HepG2 (cell line): ENCODE data around the gene ELP5. TPM values are rescaled to one million over a fixed set of nuclear protein-coding genes. Genes with fewer than 3 reads are reported as not detected.
A peak's percentile ranks its signal among the peaks of the same experiment; 100 is the strongest.

Experiments used
- HMGXB4 ChIP-seq, 2 experiments: sonication (generic) in 1 of 2; formaldehyde crosslinking in 1 of 2; IDR thresholded peaks; 2 replicates each; pipeline versions ENCODE4 v1.4.0 to v1.6.1; 2018 to 2020; ENCODE audit warnings: missing genetic modification reagents in 2 of 2, borderline replicate concordance in 1 of 2, low read depth in 1 of 2, mild to moderate bottlenecking in 1 of 2, missing biosample characterization in 1 of 2
- HNF1B ChIP-seq: sonication (generic); formaldehyde crosslinking; IDR thresholded peaks from 2 replicates; pipeline ENCODE4 v1.5.1; 2020; ENCODE audit warnings: mild to moderate bottlenecking, moderate library complexity, missing genetic modification reagents
- KLF12 ChIP-seq: sonication (generic); formaldehyde crosslinking; IDR thresholded peaks from 2 replicates; pipeline ENCODE4 v1.4.0; 2020; ENCODE audit warnings: missing genetic modification reagents, borderline replicate concordance
- MEIS2 ChIP-seq: sonication (generic); formaldehyde crosslinking; IDR thresholded peaks from 2 replicates; pipeline ENCODE4 v1.9.0; 2021; ENCODE audit warnings: mild to moderate bottlenecking, missing genetic modification reagents
- MIER3 ChIP-seq: IDR thresholded peaks from 2 replicates; pipeline ENCODE4 v1.6.1; 2016; ENCODE audit warnings: missing compliant biosample characterization, borderline replicate concordance
- MXD3 ChIP-seq: IDR thresholded peaks from 2 replicates; pipeline ENCODE4 v1.6.1; 2016; ENCODE audit warnings: mild to moderate bottlenecking, missing biosample characterization, missing genetic modification reagents
- NFIB ChIP-seq: sonication (generic); formaldehyde crosslinking; IDR thresholded peaks from 2 replicates; pipeline ENCODE4 v1.9.0; 2021; ENCODE audit warnings: missing genetic modification reagents, mild to moderate bottlenecking, borderline replicate concordance
- NFKB2 ChIP-seq: sonication (generic); formaldehyde crosslinking; IDR thresholded peaks from 2 replicates; pipeline ENCODE4 v1.4.0; 2020; ENCODE audit warnings: missing genetic modification reagents, borderline replicate concordance
- PHF5A ChIP-seq: IDR thresholded peaks from one replicate; pipeline ENCODE4 v1.6.1; 2018; ENCODE audit warnings: low read depth, missing genetic modification reagents; ENCODE audit not compliant: unreplicated experiment
- PLRG1 ChIP-seq: fragments of 450-650 bp; conservative IDR thresholded peaks from 2 replicates; pipeline ENCODE4 v1.6.1; 2016
- SALL2 ChIP-seq: sonication (generic); formaldehyde crosslinking; IDR thresholded peaks from 2 replicates; pipeline ENCODE4 v1.8.1; 2023; ENCODE audit warnings: mild to moderate bottlenecking, missing genetic modification reagents, inconsistent platforms
- SMAD3 ChIP-seq: sonication (generic); formaldehyde crosslinking; IDR thresholded peaks from 2 replicates; pipeline ENCODE4 v1.4.0; 2020; ENCODE audit warnings: missing genetic modification reagents
- SOX5 ChIP-seq: IDR thresholded peaks from 2 replicates; pipeline ENCODE4 v1.6.1; 2016; ENCODE audit warnings: borderline replicate concordance
- SRSF4 ChIP-seq: fragments of 200-400 bp; formaldehyde crosslinking; IDR thresholded peaks from one replicate; pipeline ENCODE4 v1.6.1; 2018; ENCODE audit warnings: mild to moderate bottlenecking, low read depth, low read length, moderate library complexity; ENCODE audit not compliant: poor library complexity, severe bottlenecking
- STAG1 ChIP-seq: sonication (generic); formaldehyde crosslinking; IDR thresholded peaks from 2 replicates; pipeline ENCODE4 v1.4.0; 2020; ENCODE audit warnings: missing genetic modification reagents
- TBP ChIP-seq: sonication (generic); formaldehyde crosslinking; IDR thresholded peaks from 2 replicates; pipeline ENCODE4 v1.5.0; 2020; ENCODE audit warnings: missing genetic modification reagents
- ZNF543 ChIP-seq: sonication (generic); formaldehyde crosslinking; IDR thresholded peaks from 2 replicates; pipeline ENCODE4 v1.4.0; 2020; ENCODE audit warnings: mild to moderate bottlenecking, missing genetic modification reagents
- ZNF574 ChIP-seq: sonication (generic); formaldehyde crosslinking; IDR thresholded peaks from 2 replicates; pipeline ENCODE4 v1.4.0; 2020; ENCODE audit warnings: missing genetic modification reagents
- ZNF710 ChIP-seq: sonication (generic); formaldehyde crosslinking; IDR thresholded peaks from 2 replicates; pipeline ENCODE4 v1.5.0; 2020; ENCODE audit warnings: mild to moderate bottlenecking, missing genetic modification reagents, borderline replicate concordance
- ZNF878 ChIP-seq: sonication (generic); formaldehyde crosslinking; IDR thresholded peaks from 2 replicates; pipeline ENCODE4 v1.8.1; 2023; ENCODE audit warnings: mild to moderate bottlenecking, missing genetic modification reagents, moderate library complexity
- polyA plus RNA-seq, 8 experiments: library from polyadenylated mRNA; depleted of rRNA in 3 of 8; stranded (reverse) in 7 of 8; unstranded in 1 of 8; fragments of >200 nt; fragmentation: Illumina TruSeq in 4 of 8; extraction: Trizol in 4 of 8; gene quantifications; 2 replicates each; pipeline versions ENCODE4 v1.2.1 to v1.2.3, GENCODE V29; 2011 to 2016; ENCODE audit warnings: low read depth in 4 of 8, missing spikeins in 1 of 8, mixed read lengths in 1 of 8; ENCODE audit not compliant: insufficient read depth in 1 of 8
- total RNA-seq, 5 experiments: library from RNA; depleted of rRNA; stranded (reverse); fragments of >200 nt; fragmentation: Illumina TruSeq; extraction: Trizol; gene quantifications; 2 replicates each; pipeline ENCODE4 v1.2.3, GENCODE V29; 2016; ENCODE audit warnings: low read depth in 1 of 5

The ELP5 gene
- total and polyA plus RNA-seq, 2 of the 13 experiments (the other 11 are each of a cell fraction or from before 2014, with no cell fraction given): 67.6 to 69.8 TPM

- TF ChIP-seq KLF12 (CRISPR knock-in tag): peak; percentile 85; the same call in 1 of the 2 replicates
- TF ChIP-seq STAG1 (CRISPR knock-in tag): peak; percentile 40
- peak; percentile 71; the same call in 1 of the 2 replicates for TF ChIP-seq NFKB2 (CRISPR knock-in tag)
- peak; percentile 55 to 70; a peak in 2 of 4 replicates for TF ChIP-seq HMGXB4 (CRISPR knock-in tag; IDR thresholded peaks at IDR 0.05; ENCODE audit: borderline replicate concordance in 1 of 2, low read depth in 1 of 2)
- TF ChIP-seq HNF1B (CRISPR knock-in tag): no peak
- no peak for TF ChIP-seq PLRG1
- peak; percentile 73 for TF ChIP-seq SOX5 (CRISPR knock-in tag)
- 0 out of 2 replicates have a peak, but pooled peaks have one; percentile 43 for TF ChIP-seq ZNF543 (CRISPR knock-in tag)
- peak; percentile 51; the same call in 1 of the 2 replicates for TF ChIP-seq MEIS2 (CRISPR knock-in tag)
- no peak for TF ChIP-seq TBP (CRISPR knock-in tag)
- peak; percentile 91; the same call in 1 of the 2 replicates for TF ChIP-seq MXD3
- peak; percentile 80 for TF ChIP-seq ZNF574
- peak; percentile 63; the same call in 1 of the 2 replicates for TF ChIP-seq MIER3 (CRISPR knock-in tag)
- peak; percentile 94 for TF ChIP-seq SMAD3 (CRISPR knock-in tag)
- 0 out of 2 replicates have a peak, but pooled peaks have one; percentile 33 for TF ChIP-seq NFIB (CRISPR knock-in tag)
- TF ChIP-seq ZNF878 (CRISPR knock-in tag): 0 out of 2 replicates have a peak, but pooled peaks have one; percentile 42
- TF ChIP-seq ZNF710 (CRISPR knock-in tag): no peak
- peak; percentile 89 for TF ChIP-seq PHF5A (CRISPR knock-in tag)
- no peak for TF ChIP-seq SRSF4
- TF ChIP-seq SALL2 (CRISPR knock-in tag): peak; percentile 34; the same call in 1 of the 2 replicates
Measured at GRCh38 chr17:7242717-7243452, 9.1 kb upstream of the ELP5 start (continued).
